ENCODE measurements around the gene RHBDD2. TPM values are rescaled to one million over a fixed set of nuclear protein-coding genes. Genes with fewer than 3 reads are reported as not detected.
A peak's percentile ranks its signal among the peaks of the same experiment; 100 is the strongest.

RHBDD2 gene
- total and polyA plus RNA-seq, 9 of the 15 experiments (the other 6 are each of a cell fraction or from before 2014, with no cell fraction given) = 3.3 to 36.7 (median 17.9) TPM

DNA sequence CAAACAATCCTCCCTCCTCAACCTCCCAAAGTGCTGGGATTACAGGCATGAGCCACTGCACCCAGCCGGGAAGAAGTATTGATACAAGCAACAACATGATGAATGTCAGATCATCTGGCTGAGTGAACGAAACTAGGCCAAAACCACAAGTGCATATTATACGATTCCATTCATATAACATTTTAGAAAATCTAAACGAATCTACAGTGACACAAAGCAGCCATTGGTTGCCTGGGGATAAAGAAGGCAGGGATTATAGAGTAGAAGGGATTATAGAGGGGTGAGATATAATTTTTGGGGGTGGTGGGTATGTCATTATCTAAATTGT is 11.5 kb upstream of the RHBDD2 start (continued):
- TF ChIP-seq, protein P1, sequence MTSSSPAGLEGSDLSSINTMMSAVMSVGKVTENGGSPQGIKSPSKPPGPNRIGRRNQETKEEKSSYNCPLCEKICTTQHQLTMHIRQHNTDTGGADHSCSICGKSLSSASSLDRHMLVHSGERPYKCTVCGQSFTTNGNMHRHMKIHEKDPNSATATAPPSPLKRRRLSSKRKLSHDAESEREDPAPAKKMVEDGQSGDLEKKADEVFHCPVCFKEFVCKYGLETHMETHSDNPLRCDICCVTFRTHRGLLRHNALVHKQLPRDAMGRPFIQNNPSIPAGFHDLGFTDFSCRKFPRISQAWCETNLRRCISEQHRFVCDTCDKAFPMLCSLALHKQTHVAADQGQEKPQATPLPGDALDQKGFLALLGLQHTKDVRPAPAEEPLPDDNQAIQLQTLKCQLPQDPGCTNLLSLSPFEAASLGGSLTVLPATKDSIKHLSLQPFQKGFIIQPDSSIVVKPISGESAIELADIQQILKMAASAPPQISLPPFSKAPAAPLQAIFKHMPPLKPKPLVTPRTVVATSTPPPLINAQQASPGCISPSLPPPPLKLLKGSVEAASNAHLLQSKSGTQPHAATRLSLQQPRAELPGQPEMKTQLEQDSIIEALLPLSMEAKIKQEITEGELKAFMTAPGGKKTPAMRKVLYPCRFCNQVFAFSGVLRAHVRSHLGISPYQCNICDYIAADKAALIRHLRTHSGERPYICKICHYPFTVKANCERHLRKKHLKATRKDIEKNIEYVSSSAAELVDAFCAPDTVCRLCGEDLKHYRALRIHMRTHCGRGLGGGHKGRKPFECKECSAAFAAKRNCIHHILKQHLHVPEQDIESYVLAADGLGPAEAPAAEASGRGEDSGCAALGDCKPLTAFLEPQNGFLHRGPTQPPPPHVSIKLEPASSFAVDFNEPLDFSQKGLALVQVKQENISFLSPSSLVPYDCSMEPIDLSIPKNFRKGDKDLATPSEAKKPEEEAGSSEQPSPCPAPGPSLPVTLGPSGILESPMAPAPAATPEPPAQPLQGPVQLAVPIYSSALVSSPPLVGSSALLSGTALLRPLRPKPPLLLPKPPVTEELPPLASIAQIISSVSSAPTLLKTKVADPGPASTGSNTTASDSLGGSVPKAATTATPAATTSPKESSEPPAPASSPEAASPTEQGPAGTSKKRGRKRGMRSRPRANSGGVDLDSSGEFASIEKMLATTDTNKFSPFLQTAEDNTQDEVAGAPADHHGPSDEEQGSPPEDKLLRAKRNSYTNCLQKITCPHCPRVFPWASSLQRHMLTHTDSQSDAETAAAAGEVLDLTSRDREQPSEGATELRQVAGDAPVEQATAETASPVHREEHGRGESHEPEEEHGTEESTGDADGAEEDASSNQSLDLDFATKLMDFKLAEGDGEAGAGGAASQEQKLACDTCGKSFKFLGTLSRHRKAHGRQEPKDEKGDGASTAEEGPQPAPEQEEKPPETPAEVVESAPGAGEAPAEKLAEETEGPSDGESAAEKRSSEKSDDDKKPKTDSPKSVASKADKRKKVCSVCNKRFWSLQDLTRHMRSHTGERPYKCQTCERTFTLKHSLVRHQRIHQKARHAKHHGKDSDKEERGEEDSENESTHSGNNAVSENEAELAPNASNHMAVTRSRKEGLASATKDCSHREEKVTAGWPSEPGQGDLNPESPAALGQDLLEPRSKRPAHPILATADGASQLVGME (CRISPR knock-in tag; IDR thresholded peaks at IDR 0.05) = no peak
- TF ChIP-seq HDGF (IDR thresholded peaks at IDR 0.05) = no peak
- TF ChIP-seq NFE2L1 (tag; IDR thresholded peaks at IDR 0.05; ENCODE audit: borderline replicate concordance, low read depth) = no peak
- TF ChIP-seq ZNF431 (CRISPR knock-in tag; IDR thresholded peaks at IDR 0.05) = no peak
- TF ChIP-seq, protein P2, sequence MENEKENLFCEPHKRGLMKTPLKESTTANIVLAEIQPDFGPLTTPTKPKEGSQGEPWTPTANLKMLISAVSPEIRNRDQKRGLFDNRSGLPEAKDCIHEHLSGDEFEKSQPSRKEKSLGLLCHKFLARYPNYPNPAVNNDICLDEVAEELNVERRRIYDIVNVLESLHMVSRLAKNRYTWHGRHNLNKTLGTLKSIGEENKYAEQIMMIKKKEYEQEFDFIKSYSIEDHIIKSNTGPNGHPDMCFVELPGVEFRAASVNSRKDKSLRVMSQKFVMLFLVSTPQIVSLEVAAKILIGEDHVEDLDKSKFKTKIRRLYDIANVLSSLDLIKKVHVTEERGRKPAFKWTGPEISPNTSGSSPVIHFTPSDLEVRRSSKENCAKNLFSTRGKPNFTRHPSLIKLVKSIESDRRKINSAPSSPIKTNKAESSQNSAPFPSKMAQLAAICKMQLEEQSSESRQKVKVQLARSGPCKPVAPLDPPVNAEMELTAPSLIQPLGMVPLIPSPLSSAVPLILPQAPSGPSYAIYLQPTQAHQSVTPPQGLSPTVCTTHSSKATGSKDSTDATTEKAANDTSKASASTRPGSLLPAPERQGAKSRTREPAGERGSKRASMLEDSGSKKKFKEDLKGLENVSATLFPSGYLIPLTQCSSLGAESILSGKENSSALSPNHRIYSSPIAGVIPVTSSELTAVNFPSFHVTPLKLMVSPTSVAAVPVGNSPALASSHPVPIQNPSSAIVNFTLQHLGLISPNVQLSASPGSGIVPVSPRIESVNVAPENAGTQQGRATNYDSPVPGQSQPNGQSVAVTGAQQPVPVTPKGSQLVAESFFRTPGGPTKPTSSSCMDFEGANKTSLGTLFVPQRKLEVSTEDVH (IDR thresholded peaks at IDR 0.05; ENCODE audit: low read depth, partially characterized antibody) = no peak
- TF ChIP-seq, protein P3, sequence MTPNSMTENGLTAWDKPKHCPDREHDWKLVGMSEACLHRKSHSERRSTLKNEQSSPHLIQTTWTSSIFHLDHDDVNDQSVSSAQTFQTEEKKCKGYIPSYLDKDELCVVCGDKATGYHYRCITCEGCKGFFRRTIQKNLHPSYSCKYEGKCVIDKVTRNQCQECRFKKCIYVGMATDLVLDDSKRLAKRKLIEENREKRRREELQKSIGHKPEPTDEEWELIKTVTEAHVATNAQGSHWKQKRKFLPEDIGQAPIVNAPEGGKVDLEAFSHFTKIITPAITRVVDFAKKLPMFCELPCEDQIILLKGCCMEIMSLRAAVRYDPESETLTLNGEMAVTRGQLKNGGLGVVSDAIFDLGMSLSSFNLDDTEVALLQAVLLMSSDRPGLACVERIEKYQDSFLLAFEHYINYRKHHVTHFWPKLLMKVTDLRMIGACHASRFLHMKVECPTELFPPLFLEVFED (CRISPR knock-in tag; conservative IDR thresholded peaks at IDR 0.05) = no peak
- TF ChIP-seq, protein P4, sequence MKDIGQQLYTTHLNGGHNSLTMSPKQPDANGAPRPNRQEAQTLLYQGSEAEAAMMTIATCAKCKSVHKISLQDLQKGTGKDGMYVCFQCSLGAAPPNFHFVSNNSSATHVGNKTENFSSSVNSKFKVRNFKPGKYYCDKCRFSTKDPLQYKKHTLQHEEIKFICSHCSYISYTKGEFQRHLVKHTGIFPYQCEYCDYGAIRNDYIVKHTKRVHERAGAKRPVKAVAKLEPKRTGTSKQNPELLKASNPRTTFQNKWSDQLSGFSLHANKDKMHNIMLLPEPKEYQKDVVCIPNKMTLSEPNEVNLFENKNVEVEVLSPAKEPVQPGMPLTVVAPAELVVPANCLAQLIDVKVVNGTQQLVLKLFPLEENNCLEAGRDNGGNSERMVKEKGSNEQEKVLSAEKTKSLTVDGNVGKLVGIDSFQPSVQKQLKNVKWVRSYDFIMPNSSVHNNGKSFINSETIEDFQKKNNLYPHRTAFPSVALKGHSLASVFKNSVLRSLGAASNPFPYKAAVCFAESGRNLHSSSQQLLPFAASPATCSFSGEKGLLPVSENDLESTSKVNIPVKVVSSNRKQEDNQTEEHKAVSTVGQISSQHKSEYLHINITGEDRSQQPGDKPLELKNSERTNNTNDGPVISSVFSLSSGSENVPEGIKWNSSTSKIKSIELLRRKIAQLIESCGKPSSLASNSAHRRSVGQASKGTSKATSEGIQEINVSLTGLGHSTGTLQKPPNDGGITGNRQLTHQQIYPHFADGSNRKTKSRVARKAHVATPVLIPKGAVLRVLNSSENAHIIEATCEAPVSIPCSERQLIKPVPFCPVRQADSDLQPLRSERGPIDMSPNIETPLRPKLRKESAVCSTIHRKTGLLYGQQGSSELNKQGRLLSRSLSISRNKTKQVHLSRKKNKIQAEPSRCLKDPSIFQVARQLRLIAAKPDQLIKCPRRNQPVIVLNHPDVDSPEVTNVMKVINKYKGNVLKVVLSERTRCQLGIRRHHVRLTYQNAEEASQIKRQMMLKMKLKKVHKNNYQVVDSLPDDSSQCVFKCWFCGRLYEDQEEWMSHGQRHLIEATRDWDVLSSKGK (CRISPR knock-in tag; IDR thresholded peaks at IDR 0.05) = no peak
- no peak for TF ChIP-seq XRCC3 (IDR thresholded peaks at IDR 0.05)
- TF ChIP-seq DPF2 (IDR thresholded peaks at IDR 0.05) = peak; percentile 10; the same call in 1 of the 2 replicates
- no peak for TF ChIP-seq ZNF146 (CRISPR knock-in tag; IDR thresholded peaks at IDR 0.05; ENCODE audit: unreplicated experiment)
- TF ChIP-seq KAT7 (CRISPR knock-in tag; IDR thresholded peaks at IDR 0.05; ENCODE audit: borderline replicate concordance) = no peak
- no peak for TF ChIP-seq PPARD (CRISPR knock-in tag; IDR thresholded peaks at IDR 0.05)
- no peak for TF ChIP-seq HDAC8 (tag; IDR thresholded peaks at IDR 0.05)
- TF ChIP-seq, protein P5, sequence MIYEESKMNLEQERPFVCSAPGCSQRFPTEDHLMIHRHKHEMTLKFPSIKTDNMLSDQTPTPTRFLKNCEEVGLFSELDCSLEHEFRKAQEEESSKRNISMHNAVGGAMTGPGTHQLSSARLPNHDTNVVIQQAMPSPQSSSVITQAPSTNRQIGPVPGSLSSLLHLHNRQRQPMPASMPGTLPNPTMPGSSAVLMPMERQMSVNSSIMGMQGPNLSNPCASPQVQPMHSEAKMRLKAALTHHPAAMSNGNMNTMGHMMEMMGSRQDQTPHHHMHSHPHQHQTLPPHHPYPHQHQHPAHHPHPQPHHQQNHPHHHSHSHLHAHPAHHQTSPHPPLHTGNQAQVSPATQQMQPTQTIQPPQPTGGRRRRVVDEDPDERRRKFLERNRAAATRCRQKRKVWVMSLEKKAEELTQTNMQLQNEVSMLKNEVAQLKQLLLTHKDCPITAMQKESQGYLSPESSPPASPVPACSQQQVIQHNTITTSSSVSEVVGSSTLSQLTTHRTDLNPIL (CRISPR knock-in tag; IDR thresholded peaks at IDR 0.05) = no peak

Data from K562 (cell line).